ENCODE data around the gene FBXL16.

DNA sequence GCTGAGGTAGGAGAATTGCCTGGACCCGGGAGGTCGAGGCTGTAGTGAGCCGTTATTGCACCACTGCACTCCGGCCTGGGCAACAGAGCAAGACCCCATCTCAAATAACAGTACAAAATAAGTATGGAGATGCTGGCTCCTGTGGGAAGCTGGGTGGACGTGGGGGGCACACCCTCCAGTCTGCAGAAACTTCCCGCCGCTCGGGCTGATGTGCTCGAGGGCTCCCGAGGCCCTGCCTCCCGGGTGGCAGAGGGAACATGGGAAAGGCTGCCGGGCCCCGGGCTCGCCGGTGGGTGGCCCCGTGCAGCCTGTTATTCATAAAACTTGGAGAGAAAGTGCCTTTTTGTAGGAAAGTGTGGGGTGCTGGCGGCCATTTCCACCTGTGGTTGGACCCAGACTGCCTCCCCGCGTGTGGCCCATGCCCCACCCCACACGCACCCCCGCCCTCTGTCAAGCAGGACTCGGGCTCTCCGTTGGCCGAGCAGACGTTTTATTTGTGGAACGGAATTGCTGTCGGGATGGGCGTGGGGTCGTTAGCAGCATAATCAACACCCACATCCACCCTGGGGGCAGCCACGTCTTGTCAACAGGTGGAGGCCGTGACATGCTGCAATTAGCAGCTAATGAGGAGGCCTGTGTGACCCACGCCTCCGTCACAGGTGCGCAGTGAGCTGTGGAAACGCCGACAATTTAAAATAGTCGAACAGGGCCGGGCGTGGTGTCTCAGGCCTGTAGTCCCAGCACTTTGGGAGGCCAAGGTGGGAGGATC is 42.6 kb upstream of the FBXL16 start:
- TF ChIP-seq, protein P1, sequence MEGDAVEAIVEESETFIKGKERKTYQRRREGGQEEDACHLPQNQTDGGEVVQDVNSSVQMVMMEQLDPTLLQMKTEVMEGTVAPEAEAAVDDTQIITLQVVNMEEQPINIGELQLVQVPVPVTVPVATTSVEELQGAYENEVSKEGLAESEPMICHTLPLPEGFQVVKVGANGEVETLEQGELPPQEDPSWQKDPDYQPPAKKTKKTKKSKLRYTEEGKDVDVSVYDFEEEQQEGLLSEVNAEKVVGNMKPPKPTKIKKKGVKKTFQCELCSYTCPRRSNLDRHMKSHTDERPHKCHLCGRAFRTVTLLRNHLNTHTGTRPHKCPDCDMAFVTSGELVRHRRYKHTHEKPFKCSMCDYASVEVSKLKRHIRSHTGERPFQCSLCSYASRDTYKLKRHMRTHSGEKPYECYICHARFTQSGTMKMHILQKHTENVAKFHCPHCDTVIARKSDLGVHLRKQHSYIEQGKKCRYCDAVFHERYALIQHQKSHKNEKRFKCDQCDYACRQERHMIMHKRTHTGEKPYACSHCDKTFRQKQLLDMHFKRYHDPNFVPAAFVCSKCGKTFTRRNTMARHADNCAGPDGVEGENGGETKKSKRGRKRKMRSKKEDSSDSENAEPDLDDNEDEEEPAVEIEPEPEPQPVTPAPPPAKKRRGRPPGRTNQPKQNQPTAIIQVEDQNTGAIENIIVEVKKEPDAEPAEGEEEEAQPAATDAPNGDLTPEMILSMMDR (optimal IDR thresholded peaks at IDR 0.05 in 1 of 3, IDR thresholded peaks at IDR 0.05 in 1 of 3, conservative IDR thresholded peaks at IDR 0.05 in 1 of 3; ENCODE audit: extremely low read depth in 1 of 3, insufficient read depth in 2 of 3, low read length in 3 of 3) = no peak
- TF ChIP-seq EZH2 (IDR thresholded peaks at IDR 0.05; ENCODE audit: low read length) = no peak

All from keratinocyte (primary cell).